ENCODE results near the gene GBA3. TPM values are rescaled to one million over a fixed set of nuclear protein-coding genes. Genes with fewer than 3 reads are reported as not detected.

GBA3 gene
- total RNA-seq, 1 donor from 2014 or later, result not detected

DNA sequence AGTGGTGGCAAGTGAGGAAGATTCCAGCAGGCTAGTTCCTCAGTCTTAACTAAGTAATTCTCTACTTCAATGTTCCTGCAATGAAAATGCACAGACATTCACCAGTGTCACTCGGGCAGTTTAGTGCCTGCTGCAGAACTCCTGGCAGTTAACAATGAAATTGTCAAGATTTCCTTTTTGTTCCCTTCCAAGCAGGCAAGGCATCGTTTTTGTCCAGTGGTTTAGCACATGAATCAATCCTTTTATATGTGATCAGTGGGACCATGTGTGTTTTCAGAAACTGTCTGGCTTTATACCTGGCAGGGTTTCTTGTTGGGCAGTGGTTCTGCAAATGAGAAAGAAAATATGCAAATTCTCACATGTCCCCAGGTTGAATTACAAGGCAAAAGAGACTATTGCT lies 122.2 kb downstream of the GBA3 start:
- Mint-ChIP-seq H3K27me3 (ENCODE audit: insufficient read depth) (no peaks in the 10 kb centered on the region), H3K4me1 (ENCODE audit: low read depth) (no peaks in the 10 kb centered on the region), H3K36me3 (ENCODE audit: low read depth) (no peaks in the 10 kb centered on the region), H3K4me3 (no peak overlapping the region), H3K9me3 (no peaks in the 10 kb centered on the region), H3K27ac (no peak overlapping the region)
- intact Hi-C loops (cut with micrococcal nuclease), result no loop called here
- DNase-seq (ENCODE audit: low spot score), result no peak

DNA sequence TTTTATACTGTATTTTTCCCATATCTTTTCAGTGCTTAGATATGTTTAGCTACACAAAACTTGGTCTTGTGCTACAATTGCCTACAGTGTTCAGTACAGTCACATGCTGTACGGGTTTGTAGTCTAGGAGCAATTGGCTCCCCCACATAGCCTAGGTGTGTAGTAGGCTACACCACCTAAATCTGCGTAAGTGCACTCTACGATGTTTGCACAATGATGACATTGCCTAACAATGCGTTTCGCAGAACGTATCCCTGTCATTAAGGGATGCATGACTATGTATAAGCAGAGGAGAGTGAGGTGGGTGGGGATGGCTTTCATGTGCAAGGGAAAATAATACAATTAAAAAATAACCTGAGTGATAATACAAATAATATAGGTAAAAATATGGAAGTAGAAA lies 131.4 kb downstream of the GBA3 start:
- H3K27me3 Mint-ChIP-seq (ENCODE audit: insufficient read depth), result no peaks in the 10 kb centered on the region
- H3K4me1 Mint-ChIP-seq (ENCODE audit: low read depth), result no peaks in the 10 kb centered on the region
- no peak for DNase-seq (ENCODE audit: low spot score)
- no peak overlapping the region for H3K4me3 Mint-ChIP-seq
- H3K27ac Mint-ChIP-seq, result no peak overlapping the region
- intact Hi-C loops (cut with micrococcal nuclease), result no loop called here
- no peaks in the 10 kb centered on the region for H3K9me3 Mint-ChIP-seq
- H3K36me3 Mint-ChIP-seq (ENCODE audit: low read depth), result no peaks in the 10 kb centered on the region

DNA sequence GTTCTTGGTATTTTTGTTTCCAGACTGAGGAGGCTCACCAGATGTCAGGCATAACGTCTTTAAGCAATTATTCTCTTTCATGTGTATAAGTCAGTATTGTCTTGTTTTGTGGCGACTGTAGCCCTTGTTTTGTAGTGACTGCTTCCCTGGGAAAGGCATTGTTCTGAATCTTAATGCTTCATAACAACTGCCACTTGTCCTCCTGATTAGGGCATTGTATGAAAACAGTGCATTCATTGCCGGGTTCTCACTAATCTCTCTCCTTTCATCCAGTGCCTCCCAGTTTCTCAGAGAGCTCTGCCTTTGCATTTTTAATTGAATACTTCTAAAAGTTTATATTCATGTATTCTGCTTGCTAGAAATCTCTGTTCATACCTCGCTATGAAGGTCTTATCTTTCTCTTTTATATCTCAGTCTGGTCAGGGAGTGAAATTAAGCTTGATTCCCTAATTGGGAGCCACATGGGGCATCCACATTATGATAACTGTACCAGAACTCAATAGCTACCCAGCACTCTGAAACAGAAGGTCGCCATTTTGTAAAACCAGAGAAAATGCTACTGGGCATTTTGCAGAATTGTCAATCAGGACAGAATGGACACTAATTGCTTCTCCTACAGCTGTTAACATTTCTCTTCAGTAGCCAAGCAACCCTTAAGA lies 149.8 kb downstream of the GBA3 start:
- DNase-seq (ENCODE audit: low spot score), result no peak
- Mint-ChIP-seq H3K4me3 (no peak overlapping the region), H3K4me1 (ENCODE audit: low read depth) (no peaks in the 10 kb centered on the region), H3K27me3 (ENCODE audit: insufficient read depth) (no peaks in the 10 kb centered on the region), H3K36me3 (ENCODE audit: low read depth) (no peaks in the 10 kb centered on the region), H3K9me3 (no peaks in the 10 kb centered on the region), H3K27ac (no peak overlapping the region)
- intact Hi-C loops (cut with micrococcal nuclease), result no loop called here

DNA sequence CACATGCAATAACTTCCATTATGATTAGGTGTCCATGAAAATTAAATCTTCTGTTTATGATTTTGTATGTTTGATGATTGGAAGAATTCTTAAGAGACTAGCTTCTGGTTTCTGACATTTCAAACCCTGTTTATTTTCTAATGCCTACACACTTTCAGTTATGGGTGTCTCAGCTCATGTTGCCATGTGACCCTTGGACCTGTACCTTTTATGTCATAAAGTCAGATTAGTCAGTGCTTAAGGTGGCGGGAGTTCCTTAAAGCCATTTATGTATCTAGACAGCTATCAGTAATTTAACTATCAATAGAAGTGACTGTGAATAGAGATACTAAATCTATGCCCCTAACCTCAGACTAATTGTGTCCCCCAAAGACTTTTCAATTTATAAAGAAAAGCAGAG lies 155.6 kb downstream of the GBA3 start:
- no peak for DNase-seq (ENCODE audit: low spot score)
- Mint-ChIP-seq H3K27me3 (ENCODE audit: insufficient read depth) (peaks cover 6% of the 10 kb centered on the region), H3K4me1 (ENCODE audit: low read depth) (no peaks in the 10 kb centered on the region), H3K4me3 (no peak overlapping the region), H3K9me3 (no peaks in the 10 kb centered on the region), H3K27ac (no peak overlapping the region), H3K36me3 (ENCODE audit: low read depth) (no peaks in the 10 kb centered on the region)
- intact Hi-C loops (cut with micrococcal nuclease), result no loop called here

DNA sequence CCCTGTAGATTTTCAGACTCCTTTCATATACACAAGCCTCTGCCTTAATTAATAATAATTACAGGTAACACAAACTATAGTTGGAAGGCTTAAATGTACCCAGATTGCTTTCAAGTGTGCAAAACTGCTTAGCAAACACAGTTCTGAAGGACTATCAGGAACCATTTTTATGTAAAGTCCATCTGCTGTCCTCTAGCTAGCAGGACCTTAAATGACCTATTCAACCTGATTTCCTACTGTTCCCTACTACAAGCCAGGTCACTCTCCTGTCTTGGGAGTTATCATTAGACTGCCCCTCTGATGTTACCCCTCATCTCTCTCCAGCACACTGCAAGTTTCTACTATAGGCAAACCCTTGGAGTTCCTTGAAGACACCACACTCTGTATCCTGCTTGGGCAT lies 157.3 kb downstream of the GBA3 start:
- intact Hi-C loops (cut with micrococcal nuclease), result no loop called here
- H3K4me3 Mint-ChIP-seq, result no peak overlapping the region
- no peaks in the 10 kb centered on the region for H3K4me1 Mint-ChIP-seq (ENCODE audit: low read depth)
- peaks cover 6% of the 10 kb centered on the region for H3K27me3 Mint-ChIP-seq (ENCODE audit: insufficient read depth)
- no peaks in the 10 kb centered on the region for H3K36me3 Mint-ChIP-seq (ENCODE audit: low read depth)
- no peak overlapping the region for H3K27ac Mint-ChIP-seq
- H3K9me3 Mint-ChIP-seq, result no peaks in the 10 kb centered on the region
- no peak for DNase-seq (ENCODE audit: low spot score)

DNA sequence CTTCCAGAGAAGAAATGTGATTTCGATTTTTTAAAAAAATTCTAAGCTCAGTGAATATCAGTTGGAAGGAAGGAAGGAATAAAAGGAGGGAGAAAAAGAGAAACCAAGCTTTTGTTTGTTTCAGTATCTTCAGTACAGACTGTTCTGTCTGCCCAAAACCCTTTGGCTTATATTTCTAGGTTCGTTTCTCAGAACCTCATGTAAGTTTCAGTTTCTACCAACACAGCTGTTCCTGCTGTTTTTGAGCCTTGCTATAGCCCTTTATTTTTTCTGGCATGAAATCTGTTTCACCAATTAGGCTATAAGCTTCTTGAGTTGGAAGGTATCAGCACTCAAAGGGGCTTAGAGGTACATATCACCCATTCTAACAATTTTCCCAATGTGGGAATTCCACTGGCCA lies 157.9 kb downstream of the GBA3 start:
- Mint-ChIP-seq H3K4me3 (no peak overlapping the region), H3K27ac (no peak overlapping the region), H3K9me3 (no peaks in the 10 kb centered on the region), H3K36me3 (ENCODE audit: low read depth) (no peaks in the 10 kb centered on the region), H3K27me3 (ENCODE audit: insufficient read depth) (peaks cover 6% of the 10 kb centered on the region), H3K4me1 (ENCODE audit: low read depth) (no peaks in the 10 kb centered on the region)
- intact Hi-C loops (cut with micrococcal nuclease), result no loop called here
- DNase-seq (ENCODE audit: low spot score), result no peak

DNA sequence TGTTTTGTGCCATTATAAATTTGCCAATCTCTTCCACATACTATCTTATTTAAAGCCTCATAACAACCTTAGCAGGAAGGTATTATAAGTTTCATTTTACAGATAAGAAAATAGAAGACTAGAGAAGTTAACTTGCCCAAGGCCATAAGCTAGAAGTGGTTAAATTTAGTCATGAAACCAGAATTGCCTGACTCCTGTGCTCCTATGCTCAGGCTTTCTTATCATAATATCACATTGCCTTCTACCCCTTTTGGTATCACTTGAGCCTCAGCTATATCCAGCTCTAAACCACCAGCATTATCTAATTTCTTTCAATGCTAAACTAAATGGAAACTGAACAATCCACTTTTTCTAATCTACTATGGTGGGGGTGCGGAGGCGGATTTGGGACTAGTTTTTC lies 164.7 kb downstream of the GBA3 start:
- Mint-ChIP-seq H3K4me3 (no peak overlapping the region), H3K9me3 (no peaks in the 10 kb centered on the region), H3K27ac (no peak overlapping the region), H3K36me3 (ENCODE audit: low read depth) (no peaks in the 10 kb centered on the region), H3K4me1 (ENCODE audit: low read depth) (no peaks in the 10 kb centered on the region), H3K27me3 (ENCODE audit: insufficient read depth) (no peaks in the 10 kb centered on the region)
- intact Hi-C loops (cut with micrococcal nuclease), result no loop called here
- DNase-seq (ENCODE audit: low spot score), result no peak

DNA sequence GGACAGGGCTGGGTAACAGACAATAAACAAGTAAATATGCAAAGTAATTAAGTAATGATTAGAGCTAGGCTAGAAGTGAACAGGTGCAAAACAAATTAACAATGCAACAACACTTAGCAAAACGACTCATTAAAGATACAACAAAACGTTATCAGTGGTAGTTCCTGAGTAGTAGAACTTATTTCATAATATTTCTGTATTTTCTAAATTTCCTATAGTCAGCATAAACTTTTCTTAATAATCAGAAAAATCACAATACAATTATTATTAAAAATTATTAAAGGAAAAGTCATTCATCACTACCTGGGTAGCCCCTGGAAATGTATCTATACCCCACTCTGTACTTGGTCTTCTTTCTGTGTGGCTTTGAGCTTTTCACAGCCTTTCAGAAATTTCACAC lies 166.6 kb downstream of the GBA3 start:
- Mint-ChIP-seq H3K36me3 (ENCODE audit: low read depth) (no peaks in the 10 kb centered on the region), H3K9me3 (no peaks in the 10 kb centered on the region), H3K27me3 (ENCODE audit: insufficient read depth) (no peaks in the 10 kb centered on the region), H3K27ac (no peak overlapping the region), H3K4me3 (no peak overlapping the region), H3K4me1 (ENCODE audit: low read depth) (no peaks in the 10 kb centered on the region)
- intact Hi-C loops (cut with micrococcal nuclease), result no loop called here
- no peak for DNase-seq (ENCODE audit: low spot score)

Other genes with a start within 250 kb of the GBA3 start
- 19.2 and 19.8 TPM in 2 replicates for gene ADGRA3, start 176.9 kb upstream of the GBA3 start, total RNA-seq

Data from activated T-helper 1 cell treated with anti-CD3 and anti-CD28 coated beads, Interleukin-12 subunit alpha, Interleukin-12 subunit beta, Interleukin-2, Interleukin-4 antibody, amounts not matched to agents 30 ng/mL and 10 ng/mL and 1 ng/mL, durations not matched to agents 14 hours and 24 hours and 36 hours (primary cell).